ENCODE data around the gene PEX16. TPM values are rescaled to one million over a fixed set of nuclear protein-coding genes. Genes with fewer than 3 reads are reported as not detected.

The PEX16 gene
- total RNA-seq, 4 donors from 2014 or later = 18.3 to 25.5 (median 22.1) TPM

- 78% methylated on average over 6 of the region's 6 CpGs; no CpG with 5 or more reads in 1 of the 2 donors for WGBS, 2 donors
- H3K27ac ChIP-seq = no peak overlapping the region
- no peak overlapping the region for H3K4me3 ChIP-seq
- H3K36me3 ChIP-seq = peaks cover 0 to 59% (median 20%) of the 10 kb centered on the region in 3 donors
- TF ChIP-seq CTCF (IDR thresholded peaks at IDR 0.05) (no peak), POLR2A (IDR thresholded peaks at IDR 0.05) (no peak)
- peaks cover 6 to 13% (median 9%) of the 10 kb centered on the region in 3 donors for H3K4me1 ChIP-seq
- intact Hi-C loops (cut with DNase I) = no loop called here
- DNase-seq = no peak
- peaks cover 0 to 8% (median 0%) of the 10 kb centered on the region in 4 donors for H3K27me3 ChIP-seq
- no peaks in the 10 kb centered on the region for H3K9me3 ChIP-seq
Observed at GRCh38 chr11:45881708-45882368, 35.8 kb downstream of the PEX16 start.

- intact Hi-C loops (cut with DNase I) = no loop called here
- Histone ChIP-seq H3K36me3 (peaks cover 0 to 68% (median 20%) of the 10 kb centered on the region in 3 donors), H3K27ac (no peak overlapping the region), H3K4me1 (peaks cover 3 to 9% (median 5%) of the 10 kb centered on the region in 3 donors), H3K4me3 (no peak overlapping the region), H3K9me3 (no peaks in the 10 kb centered on the region), H3K27me3 (peaks cover 0 to 5% (median 0%) of the 10 kb centered on the region in 4 donors)
- no peak for TF ChIP-seq CTCF (IDR thresholded peaks at IDR 0.05)
- no peak for TF ChIP-seq POLR2A (IDR thresholded peaks at IDR 0.05)
- DNase-seq = no peak
- 91 to 100% methylated on average over 1 to 8 of the region's 15 CpGs for WGBS, 2 donors
Observed at GRCh38 chr11:45880772-45881570, 36.7 kb downstream of the PEX16 start.

GRCh38 chr11:45879803-45880686 is 37.6 kb downstream of the PEX16 start:
- Histone ChIP-seq H3K4me3 (no peak overlapping the region), H3K27me3 (no peaks in the 10 kb centered on the region), H3K9me3 (no peaks in the 10 kb centered on the region), H3K36me3 (peaks cover 0 to 77% (median 28%) of the 10 kb centered on the region in 3 donors), H3K27ac (no peak overlapping the region), H3K4me1 (peaks cover 0 to 2% (median 0%) of the 10 kb centered on the region in 3 donors)
- TF ChIP-seq CTCF (IDR thresholded peaks at IDR 0.05) = no peak
- no peak for TF ChIP-seq POLR2A (IDR thresholded peaks at IDR 0.05)
- WGBS, 2 donors = 71 to 74% methylated on average over 6 to 7 of the region's 7 CpGs
- DNase-seq = no peak
- intact Hi-C loops (cut with DNase I) = no loop called here

GRCh38 chr11:45877845-45878244 is 39.8 kb downstream of the PEX16 start:
- Histone ChIP-seq H3K4me1 (no peaks in the 10 kb centered on the region), H3K27ac (no peak overlapping the region), H3K4me3 (no peak overlapping the region), H3K9me3 (no peaks in the 10 kb centered on the region), H3K36me3 (peaks cover 0 to 99% (median 31%) of the 10 kb centered on the region in 3 donors), H3K27me3 (no peaks in the 10 kb centered on the region)
- no peak for DNase-seq
- intact Hi-C loops (cut with DNase I) = no loop called here
- 89 to 90% methylated on average over 2 to 3 of the region's 3 CpGs for WGBS, 2 donors
- TF ChIP-seq POLR2A (IDR thresholded peaks at IDR 0.05) (no peak), CTCF (IDR thresholded peaks at IDR 0.05) (no peak)

Measured in esophagus squamous epithelium (tissue), 5 donors.